ENCODE measurements around the gene UMODL1.
"Not testable (repeated sequence)": the region's sequence is repeated elsewhere in the genome, so short reads cannot be mapped to it uniquely, and the experiment has no call there.

Gene UMODL1

DNA sequence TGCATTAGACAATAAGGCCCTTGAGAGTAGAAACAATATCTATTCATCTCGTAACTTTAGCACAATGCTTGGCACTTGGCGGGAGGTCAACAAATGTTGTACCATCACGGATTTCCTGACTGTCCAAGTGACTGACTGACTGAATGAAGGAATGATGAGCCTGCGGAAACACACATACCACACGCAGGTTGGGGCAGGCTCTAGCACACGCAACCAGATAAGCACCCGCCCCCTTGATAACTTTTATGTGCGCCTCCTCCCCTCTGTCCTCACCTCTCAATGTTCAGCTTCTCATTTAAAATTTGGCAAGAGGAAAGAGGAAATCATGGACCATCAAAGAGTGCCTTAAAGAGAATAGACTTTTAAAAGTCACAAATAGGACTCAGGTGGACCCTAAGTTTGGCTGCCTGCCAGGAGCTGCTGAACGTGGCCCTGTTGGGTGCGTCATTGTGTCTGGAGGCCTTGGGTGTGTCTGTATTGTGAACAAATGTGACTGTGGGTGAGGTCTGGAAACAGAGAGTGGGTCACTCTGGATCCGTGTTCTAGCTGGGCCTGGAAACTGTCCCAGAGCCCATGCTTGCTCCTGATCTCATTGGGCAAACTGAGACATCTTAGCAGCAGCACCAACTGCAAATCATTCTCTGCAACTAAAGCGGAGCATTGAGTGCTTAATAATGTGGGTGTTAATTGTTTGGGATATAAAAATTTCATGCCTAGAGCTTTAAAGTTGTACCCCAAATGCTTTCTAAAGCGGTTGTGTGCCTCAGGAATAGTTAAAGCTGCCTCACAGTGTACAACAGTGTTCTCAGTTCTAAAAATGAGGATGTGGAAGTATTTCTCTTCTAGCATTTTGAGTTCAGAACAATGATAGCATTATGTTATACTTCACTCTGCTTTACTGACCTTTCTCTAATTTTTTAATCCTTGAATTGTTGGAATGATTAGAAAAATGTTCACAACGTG lies 100.3 kb downstream of the UMODL1 start:
- DNase-seq, result no peak

DNA sequence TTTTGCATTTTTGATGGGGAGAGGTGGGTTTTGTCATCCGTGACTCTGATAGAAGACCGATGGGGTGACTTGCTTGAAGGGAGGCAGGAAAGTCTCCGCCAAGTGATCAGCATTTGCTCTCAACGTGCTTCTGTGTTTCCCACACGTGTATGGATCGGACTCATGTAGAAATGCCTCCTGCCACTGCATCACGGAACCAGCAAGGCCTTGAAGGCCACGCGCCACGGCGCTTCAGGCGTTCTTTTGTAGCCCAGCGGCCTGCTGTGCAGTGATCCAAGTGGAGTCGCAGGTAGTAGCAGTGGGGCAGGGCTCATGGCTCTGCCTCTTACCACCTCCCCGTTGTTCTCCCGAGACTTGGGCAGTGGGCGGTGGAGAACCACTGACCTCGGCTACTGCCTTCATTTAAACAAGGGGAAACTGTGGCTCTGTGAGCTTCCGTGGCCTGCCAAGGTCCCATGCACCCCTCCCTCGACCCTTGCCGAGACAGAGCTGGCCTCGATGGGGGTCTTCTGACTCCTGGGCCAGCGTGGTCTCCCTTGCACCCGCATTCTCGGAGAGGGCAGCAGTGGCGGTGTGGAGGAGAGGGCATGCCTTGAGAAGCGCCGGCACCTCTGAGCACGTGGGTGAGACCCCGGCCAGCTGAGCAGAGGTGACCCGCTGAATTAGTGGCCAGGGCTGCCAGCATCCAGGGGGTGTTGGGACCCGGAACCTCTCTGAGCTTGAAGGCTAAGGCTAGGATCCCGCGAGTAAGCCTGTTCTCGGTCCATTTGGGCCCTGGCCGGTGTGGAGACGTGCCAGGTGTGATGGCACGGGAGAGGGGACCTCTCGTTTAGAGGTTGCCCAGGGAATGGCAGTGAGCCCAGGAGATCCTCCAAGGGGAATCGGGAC lies 101.7 kb downstream of the UMODL1 start:
- DNase-seq, result no peak

DNA sequence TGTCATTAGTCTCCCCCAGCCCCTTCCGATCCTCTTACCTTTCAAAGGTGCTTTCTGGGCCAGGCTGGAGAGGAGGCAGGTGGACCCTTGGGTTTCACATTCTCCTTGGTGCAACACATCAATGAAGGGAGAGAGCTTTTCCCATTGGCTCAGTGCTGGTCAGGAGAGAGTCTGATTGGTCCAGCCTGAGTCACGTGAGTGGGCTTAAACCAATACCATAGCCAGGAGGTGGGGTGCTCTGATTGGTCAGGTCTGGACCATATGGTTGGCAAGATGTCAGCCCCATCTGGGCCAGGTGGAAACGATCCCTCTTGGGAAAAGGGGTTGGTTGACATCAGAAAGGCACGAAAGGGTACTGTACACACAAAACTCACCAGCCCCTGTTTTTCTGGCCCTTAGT lies 103.1 kb downstream of the UMODL1 start:
- DNase-seq, result no peak

DNA sequence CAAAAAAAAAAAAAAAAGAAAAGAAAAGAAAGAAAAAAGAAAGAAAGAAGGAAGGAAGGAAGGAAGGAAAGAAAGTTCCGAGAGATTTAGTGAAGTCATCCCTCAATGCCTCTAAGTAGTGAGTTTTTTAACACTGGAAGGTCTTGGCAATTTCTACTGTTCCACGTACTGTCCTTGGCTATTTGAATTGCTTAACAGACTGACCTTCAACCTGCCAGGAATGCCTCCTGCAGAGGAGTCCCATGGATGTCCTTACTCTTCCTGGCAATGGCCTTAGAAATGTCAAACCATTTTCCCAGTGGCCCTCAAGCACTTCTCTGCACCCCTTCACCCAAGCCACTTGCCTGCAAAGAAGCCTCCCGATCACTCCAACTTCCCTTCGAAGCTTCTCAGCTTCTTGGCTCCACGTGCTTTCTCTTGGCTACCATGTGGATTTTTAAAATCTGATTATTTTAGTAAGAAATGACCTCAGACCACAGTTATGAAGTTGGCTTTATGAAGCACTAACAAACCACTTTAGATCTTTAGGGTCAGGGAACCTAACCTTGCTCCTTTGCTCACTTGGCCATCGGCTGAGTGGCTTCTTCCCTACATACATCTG lies 104.1 kb downstream of the UMODL1 start:
- no peak for DNase-seq

- no peak for DNase-seq
These were observed 105.7 kb downstream of the UMODL1 start for GRCh38 chr21:42176859-42177258.

DNA sequence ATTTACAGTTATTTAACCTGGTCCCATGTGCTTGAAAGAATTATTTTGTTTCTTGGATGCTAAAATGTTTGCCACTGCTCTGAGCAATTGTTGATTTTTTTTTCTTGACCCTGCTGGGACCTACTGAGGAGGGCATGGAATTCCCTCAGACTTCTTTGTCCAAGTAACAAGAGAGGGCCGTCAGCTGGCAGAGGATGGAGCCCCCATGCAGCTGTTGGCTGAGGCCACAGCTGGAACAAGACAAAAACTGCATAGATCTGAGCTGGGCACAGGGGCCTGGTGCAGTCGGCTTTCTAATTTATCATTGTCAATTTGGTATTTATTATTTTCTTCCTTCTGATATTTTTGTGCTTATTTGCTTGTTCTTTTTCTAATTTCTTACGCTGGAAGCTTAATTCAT lies 108.2 kb downstream of the UMODL1 start:
- DNase-seq, result no peak

DNA sequence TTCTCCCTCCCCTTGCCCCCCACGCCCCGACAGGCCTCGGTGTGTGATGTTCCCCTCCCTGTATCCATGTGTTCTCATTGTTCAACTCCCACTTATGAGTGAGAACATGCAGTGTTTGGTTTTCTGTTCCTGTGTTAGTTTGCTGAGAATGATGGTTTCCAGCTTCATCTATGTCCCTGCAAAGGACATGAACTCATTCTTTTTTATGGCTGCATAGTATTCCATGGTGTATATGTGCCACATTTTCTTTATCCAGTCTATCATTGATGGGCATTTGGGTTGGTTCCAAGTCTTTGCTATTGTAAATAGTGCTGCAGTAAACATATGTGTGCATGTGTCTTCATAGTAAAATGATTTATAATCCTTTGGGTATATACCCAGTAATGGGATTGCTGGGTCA lies 108.9 kb downstream of the UMODL1 start:
- not testable (repeated sequence) for DNase-seq

GRCh38 chr21:42182713-42183371 lies 111.7 kb downstream of the UMODL1 start:
- DNase-seq, result no peak

- DNase-seq, result no peak
These were observed 112.5 kb downstream of the UMODL1 start for GRCh38 chr21:42183374-42184266.

DNA sequence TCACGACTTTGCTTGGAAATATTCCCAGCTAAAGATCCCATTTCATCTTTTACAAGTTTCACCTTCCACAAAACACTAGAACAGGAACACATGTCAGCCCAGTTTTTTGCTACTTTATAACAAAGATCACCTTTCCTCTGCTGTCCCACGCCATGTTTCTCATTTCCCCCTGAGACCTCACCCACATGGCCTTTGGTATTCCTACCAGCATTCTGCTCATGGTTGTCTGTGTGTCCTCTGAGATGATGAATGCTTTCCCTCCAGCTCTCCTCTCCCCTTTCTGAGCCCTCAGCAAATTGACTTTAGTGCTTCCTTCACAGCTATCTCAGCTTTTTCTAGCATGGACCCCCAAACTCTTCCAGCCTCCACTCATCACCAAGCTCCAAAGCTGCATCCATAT lies 115.5 kb downstream of the UMODL1 start:
- no peak for DNase-seq

DNA sequence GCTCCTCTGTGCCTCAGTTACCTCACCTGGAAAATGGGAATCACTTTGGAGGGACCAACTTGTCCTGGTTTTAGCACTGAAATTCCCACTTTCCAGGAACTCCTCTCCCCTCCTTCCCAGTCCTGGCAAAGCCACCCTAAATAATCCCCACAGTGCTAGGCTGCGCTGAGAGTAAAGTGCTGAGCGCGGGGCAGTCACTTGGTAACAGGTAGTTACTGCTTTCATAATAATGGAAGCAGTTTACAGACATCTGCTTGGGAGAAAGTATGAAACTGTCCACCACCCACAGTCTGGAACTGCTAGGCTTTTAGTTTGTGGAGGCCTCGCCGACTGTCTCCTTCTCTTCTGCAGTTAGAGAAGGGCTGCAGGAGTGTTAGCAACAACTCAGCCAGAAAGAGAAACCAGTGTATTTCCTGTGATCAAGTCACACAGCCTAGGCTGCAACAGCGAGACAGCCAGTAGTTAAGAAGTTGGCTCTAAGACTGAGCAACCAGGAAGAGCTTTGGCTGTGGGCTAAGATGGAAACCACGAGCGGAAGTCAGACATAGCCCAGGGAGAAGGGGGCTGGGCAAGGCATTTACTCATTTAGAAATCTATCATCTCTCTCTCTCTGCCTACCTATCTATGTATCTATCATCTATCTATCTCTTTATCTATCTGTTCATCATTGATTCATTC lies 117.0 kb downstream of the UMODL1 start:
- DNase-seq, result no peak

GRCh38 chr21:42188663-42189062 lies 117.5 kb downstream of the UMODL1 start:
- no peak for DNase-seq

DNA sequence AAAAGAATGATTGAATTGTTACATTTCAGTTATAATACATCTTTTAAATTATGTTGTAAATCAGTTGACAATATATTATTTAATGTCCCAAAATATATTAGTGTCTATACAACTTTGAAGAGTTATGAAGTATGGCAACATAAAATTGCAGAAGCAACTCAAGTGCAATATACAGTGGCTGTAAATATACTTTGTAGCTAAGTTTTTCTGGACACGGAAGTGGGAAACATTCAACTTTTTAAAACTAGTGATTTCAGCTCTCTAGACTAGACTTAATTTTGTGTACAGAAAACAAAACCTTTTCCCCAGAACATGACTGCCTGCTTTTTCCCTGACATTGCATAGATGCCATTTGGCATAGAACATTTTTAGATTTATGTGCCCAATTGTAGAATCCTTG lies 118.3 kb downstream of the UMODL1 start:
- DNase-seq, result no peak

DNA sequence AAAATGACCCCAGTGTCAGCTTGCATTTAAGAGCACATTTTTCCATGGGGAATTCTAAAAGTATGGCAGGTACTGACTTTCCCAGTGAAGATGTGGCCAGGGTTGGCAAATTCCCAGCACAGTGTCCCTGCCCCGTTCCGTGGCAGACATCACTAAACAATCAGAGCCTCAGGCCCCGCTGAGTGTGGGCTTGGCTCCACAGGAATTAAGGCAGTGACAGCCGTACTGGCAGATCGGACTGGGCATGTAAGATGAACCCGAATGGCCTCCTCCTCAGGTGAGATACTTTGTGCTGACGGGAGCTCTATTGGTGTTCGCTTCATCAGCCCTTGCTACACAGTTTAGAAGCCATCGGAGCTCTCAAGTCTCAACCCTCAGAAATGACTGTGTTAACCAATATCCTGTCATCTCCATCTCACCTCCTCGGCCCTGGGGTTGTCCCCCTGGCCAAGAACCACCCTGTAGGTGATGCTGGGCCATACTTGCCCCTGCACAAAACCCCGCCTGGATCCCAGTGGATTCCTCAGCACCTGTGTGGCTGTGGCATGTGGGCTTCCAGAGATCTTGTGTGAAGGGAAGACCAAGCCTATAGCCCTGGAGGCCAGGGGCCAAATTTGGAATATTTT lies 118.9 kb downstream of the UMODL1 start:
- no peak for DNase-seq

GRCh38 chr21:42190486-42190863 lies 119.4 kb downstream of the UMODL1 start:
- no peak for DNase-seq

DNA sequence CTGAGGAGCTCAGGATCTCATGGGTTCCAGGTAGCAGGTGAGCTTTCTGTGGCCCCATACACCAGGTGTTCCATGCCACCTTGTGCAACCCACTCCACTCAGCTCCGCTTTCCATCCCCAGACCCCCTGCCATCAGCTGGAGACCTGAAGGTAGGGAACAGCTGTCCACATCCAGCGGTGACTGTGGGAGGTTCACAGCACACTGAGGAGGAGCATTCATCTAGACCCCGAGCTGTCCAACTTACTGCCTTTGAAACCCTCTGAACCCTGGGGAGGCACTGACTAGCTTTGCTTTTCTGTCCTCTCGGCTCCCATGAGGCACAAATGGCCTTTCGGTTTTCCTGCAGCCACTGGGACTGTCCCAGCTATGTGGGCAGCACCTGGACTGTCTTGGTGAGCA lies 119.9 kb downstream of the UMODL1 start:
- no peak for DNase-seq

GRCh38 chr21:42191696-42192595 lies 120.8 kb downstream of the UMODL1 start:
- DNase-seq, result no peak
